Activated T-helper 9 cell treated with anti-CD3 and anti-CD28 coated beads, Interleukin-2, amount 50 U/mL, for 16 hours (primary cell): ENCODE data around the gene DENND1B.

ENCODE experiments used
- DNase-seq: peaks from one replicate; pipeline ENCODE4 v3.0.0-alpha.2; 2020; ENCODE audit warnings: low read depth

Gene DENND1B

GRCh38 chr1:197775282-197776262 lies at the start of gene DENND1B:
Gene DENND1B, minus strand, starts transcription at chr1:197775480. Its CDS starts 325 bp downstream, at chr1:197775155.
- DNase-seq, result peak; percentile 70

DNA sequence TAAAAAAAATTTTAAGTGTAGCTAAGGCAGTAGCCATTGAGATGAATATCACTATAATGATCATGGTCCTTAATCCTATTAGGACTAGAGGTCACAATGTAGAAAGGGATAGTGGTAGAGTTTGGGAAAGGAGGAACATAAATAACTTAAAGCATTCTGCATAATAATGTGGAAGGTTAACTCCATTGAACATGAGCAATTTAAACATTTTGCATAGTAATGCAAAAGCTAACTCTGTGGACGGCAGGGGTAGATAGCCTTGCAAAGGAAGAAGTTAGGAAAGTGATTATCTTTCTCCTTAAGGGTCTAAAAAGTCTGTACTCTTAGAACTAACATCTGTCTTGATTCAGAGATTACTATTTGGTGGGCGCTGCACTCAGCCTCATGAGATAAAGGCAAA lies 39.0 kb upstream of the DENND1B start:
- no peak for DNase-seq

DNA sequence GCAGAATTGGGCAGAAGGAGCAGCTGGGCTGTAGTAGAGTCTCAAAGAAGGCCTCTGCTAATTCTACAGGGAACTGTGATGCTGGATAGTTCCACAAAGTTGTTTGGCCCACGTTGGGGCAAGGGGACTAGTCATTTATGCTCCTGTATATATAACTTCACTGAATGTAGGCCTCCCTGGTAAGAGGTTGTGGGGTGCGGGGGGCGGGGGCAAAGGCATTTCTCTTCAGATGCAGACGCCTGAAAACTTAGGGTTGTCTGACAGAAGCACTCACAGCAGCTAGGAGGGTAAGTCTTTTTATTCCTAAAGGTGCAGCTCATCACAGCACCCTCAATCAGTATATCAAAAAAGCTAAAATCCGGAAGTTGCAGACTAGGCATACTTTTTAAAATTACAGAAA lies 38.5 kb upstream of the DENND1B start:
- no peak for DNase-seq

GRCh38 chr1:197811769-197812168 lies 36.5 kb upstream of the DENND1B start:
- no peak for DNase-seq

DNA sequence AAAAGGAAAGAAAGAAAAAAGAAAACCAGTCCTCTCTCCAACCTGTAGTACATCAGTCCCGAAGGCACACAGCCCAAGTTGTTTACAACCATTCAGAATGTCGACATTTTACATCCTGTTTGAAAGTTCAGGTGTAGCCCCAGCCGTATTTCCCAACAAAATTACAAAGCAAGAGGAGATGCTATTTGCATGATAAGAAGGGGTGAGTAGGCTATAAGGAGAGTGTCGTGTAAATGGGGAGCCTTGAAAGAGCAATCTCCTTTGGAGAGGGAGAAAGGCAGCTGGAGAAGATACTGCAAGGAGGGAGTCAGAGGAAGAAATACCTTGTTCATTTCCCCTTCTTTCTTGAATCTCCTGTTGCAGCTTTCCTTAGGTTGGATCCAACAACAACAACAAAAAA lies 35.5 kb upstream of the DENND1B start:
- DNase-seq, result no peak

DNA sequence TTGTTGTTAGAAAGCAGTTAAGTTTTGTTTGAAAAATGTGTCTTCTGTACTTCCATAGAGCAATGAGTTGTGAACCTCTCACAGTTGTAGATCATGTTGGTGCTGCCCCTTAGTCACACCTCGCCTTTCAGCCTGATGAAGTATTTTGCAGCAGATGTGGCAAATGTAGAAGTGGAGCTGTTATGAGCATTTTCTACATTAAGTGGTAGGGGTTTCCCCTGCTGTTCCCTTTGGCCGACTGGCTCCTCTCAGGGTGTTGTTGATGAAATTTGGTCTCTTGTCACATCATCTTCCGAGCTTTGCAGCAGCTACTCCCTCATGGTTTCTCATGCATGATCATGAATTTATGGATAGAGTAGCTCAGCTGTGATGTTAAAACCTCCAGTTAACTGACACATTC lies 33.6 kb upstream of the DENND1B start:
- DNase-seq, result no peak

GRCh38 chr1:197807739-197808453 lies 32.6 kb upstream of the DENND1B start:
- no peak for DNase-seq

DNA sequence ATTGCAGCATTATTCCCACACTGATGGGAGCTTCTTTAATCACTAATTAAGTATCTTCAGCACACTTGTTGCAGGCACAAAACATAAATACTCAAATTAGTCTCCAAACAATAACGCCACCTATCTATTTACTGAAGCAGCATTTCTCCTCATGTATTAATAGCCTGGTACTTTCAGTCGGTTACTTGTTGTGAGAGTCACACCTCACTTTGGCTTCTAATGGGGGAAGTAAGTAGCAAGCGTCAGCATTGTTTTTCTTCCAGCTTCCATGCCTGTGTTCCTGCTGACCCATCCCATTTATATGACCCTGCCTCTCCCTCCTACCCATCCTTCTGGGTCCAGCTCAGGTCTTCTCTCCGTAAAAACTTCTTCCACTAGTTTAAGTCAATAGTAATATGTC lies 31.9 kb upstream of the DENND1B start:
- DNase-seq, result no peak

DNA sequence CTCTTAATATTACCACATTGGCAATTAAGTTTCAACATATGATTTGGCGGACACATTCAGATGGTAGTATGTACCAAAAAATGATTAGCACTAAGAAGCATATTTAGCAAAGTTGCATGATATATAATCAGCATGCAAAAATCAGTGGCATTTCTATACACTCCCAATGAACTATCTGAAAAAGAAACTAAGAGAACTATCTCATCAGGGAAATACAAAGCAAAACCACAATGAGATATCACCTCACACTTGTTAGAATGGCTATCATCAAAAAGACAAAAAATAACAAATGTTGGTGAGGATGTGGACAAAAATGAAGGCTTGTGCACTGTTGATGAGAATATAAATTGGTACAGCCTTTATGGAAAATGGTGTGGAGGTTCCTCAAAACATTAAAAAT lies 31.4 kb upstream of the DENND1B start:
- no peak for DNase-seq

- no peak for DNase-seq
These were observed 26.4 kb upstream of the DENND1B start for GRCh38 chr1:197801684-197802083.

GRCh38 chr1:197801111-197801482 lies 25.8 kb upstream of the DENND1B start:
- no peak for DNase-seq

DNA sequence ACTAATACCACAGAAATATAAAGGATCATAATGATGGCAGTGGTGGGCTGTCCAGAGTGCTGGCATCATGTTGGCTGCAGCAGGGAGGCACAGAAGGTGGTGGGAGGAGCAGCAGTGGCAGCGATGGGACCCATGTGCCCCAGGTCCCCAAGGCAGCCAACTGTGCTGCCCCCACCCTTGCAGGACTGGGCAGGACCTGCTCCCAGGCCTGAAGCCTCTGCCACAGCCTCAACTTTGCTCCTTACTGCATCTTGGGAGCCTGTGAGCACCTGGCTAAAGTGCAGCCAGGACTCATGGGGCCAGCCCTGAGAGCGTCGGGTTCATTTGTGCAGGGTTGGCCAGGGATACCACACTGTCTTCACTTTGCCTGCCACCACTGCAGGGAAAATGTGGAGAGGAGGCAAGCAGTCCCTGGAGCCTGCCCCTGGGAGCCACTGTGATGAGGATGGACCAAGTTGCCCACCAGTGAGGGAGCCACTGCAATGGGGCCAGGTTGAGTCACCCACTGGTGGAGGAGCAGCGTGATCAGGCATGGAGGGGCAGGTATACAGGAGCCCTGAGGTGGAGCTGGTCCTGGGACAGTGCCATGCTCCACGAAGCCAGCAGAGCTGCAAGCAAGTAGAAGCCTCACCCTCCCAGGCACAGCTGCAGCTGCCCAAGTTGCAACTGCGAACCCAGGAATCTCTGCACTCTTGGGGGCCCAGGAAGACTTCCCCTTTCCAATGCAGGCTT lies 25.3 kb upstream of the DENND1B start:
- no peak for DNase-seq

GRCh38 chr1:197799271-197799670 lies 24.0 kb upstream of the DENND1B start:
- DNase-seq, result no peak

DNA sequence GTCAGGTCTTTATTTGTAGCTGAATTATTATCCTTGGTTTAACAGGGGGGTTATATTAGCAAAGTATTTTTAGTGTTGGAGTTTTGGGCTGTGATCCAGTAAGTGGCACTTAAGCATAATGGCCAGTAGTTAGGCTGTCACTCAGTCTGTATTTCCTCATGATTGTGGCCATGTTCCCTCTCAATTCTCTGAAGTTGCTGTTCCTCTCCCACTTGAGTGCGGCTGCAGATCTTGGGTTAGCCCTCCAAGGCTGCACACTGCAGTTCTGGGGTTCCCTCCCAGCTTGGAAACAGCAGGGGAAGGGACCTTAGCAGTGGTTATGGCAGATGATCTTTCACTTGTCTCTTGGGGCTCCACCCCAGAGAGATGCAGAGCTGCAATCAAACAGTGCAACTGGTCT lies 23.2 kb upstream of the DENND1B start:
- no peak for DNase-seq

- no peak for DNase-seq
These were observed 21.7 kb upstream of the DENND1B start for GRCh38 chr1:197797010-197797409.

DNA sequence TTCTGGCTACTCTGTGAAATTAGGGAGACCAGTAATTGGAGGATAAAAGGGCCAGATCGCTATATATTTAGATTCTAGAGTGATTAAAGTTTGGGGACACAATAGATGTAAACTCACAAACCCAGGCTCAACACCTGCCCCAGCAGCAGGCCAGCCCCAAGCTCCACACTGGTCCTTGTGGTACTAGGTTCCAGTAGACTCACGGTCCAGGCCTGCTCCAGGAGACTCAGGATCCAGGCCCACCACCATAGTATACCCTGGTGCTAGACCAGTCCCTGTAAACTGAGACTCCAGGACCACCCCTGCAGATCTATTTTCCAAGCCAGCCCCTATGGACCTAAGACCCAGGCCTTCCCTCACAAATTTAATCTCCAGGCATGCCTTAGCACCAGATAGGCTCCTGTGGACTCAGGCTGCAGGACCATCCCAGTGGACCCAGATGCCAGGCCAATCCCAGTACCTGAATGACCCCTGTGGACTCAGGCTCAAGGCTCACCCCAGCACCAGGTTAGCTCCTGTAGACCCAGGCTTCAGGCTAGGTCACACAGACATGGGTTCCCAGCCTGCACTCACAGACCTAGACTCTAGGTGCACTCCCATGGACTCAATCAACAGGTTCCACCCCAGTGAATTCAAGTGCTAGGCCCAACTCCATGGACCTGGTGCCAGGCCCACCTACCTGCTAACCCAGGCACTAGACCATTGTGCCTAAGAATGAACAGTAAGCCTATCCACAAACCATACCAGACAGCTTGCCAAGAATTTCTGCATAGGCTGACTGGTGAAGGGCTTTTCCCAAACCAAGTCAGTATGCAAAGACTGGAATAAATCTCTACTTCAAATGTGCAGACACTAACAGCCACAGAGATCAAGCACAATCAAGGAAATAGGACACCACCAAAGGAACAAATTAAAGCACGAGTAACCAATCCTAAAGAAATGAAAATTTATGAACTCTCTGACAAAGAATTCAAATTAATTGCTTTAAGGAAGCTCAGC lies 13.8 kb upstream of the DENND1B start:
- no peak for DNase-seq

GRCh38 chr1:197787623-197788536 lies 12.6 kb upstream of the DENND1B start:
- DNase-seq, result no peak

GRCh38 chr1:197787056-197787455 lies 11.8 kb upstream of the DENND1B start:
- DNase-seq, result no peak

DNA sequence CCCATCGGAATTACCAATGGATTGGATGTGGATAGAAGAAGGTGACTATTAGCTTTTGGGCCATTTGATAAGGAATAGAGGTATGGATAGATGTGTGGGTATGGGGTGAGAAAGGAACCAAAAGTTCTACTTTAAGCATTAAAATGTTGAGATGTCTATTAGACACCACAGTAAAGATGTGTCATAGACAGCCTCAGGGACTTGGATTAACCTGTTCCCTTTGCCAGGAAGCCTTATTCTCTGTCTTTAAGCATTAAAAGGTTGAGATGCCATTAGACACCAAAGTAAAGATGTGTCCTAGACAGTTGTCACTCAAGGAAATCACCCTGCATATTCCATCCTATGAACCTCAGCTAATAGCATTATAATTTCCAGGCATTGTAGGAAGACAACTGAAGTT lies 11.0 kb upstream of the DENND1B start:
- no peak for DNase-seq

DNA sequence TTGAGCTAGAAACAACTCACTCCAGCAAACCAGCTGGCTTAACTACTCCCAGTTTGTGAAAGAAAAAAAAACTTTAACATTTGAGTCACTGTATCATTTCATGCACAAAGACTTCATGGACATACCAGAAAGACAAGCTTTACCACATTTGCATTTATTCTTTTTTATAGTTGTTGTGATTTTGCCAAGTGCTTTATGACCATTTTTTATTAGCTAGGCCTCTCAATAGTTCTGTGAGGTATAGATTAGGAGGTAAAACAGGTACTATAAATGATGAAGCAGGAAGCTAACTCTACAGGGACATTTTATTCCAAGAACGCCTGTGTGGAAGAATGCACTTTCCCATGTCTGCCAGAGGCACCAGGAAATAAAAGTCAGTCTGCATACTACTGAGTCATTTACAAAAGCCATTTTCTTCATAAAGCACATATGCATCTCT lies 8.2 kb upstream of the DENND1B start:
- DNase-seq, result no peak
